GM21529 (cell line): ENCODE measurements around the gene ARL8A.
"Not testable (repeated sequence)": the region's sequence is repeated elsewhere in the genome, so short reads cannot be mapped to it uniquely, and the experiment has no call there.

Source experiments
- ATAC-seq: cut with Tn5 transposase; IDR thresholded peaks from one replicate; pipeline ENCODE4 v1.9.1; 2021; ENCODE audit not compliant: unreplicated experiment

The ARL8A gene

DNA sequence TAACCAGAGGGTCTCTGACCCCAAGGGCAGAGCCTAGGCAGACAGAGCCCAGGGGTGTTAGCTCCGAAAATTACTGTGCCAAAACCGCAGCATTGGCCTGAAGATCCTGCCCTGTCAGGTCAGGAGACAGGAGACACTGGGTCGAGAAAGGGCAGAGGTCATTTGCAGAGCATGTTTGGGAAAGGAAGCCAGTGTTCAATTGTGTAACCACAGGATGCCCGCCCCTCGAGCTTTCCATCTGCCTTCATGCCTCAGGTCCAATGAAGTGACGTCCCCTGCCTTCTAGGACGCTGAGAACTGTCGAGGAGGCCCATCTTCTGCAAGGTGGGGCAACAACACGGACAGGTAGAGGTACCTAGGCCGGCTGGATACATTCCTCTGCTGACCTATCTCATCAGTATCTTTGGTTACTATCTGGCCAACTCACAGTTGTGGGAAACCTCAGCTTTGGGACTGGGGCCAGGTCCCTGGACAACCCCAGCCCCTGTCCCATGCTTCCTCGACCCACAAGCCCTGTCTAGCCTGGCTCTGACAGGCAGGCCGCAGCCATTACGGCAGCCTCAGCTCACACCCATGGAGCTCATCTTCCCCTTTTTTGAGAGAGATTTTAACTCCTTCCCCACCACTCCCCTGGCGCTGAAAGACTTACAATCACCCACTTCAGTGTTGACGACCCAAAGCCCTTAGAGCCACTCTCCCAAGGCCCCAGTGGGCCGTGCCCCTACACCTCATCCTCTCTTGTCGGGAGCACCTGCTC is 1.3 kb downstream of the ARL8A start:
- ATAC-seq = peak; percentile 16

DNA sequence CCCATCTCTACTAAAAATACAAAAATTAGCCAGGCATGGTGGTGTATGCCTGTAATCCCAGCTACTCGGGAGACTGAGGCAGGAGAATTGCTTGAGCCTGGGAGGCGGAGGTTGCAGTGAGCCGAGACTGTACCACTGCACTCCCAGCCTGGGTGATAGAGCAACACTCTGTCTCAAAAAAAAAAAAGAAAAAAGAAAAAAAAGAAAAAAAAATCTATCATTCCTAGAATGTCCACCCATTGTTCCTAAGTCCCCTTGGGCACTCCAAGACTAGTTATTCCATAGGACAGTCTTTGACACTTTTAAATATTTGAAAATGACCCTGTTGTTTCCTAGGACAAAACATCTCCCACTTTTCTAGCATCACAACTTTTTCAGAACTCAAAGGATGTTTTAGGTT is 3.1 kb downstream of the ARL8A start:
- ATAC-seq = not testable (repeated sequence)

DNA sequence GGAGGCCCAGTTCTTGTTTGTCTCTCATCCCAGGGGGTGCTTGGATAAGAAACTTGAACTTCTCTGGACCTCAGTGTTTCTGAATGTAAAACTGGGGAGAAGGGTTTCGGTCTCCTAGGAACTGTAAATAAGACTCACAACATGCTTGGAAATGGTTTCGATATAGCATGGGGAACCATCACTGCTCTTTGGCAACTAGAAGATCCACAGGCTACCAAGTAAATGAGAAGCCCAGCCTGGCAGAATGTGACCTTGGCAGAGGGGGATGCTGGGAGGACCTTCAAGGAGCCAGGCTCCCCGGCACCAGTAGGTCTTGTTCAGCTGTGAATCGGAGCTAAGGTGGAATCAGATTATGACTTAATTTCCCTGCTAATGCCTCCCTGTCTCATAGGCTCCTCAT is 3.7 kb downstream of the ARL8A start:
- no peak for ATAC-seq

DNA sequence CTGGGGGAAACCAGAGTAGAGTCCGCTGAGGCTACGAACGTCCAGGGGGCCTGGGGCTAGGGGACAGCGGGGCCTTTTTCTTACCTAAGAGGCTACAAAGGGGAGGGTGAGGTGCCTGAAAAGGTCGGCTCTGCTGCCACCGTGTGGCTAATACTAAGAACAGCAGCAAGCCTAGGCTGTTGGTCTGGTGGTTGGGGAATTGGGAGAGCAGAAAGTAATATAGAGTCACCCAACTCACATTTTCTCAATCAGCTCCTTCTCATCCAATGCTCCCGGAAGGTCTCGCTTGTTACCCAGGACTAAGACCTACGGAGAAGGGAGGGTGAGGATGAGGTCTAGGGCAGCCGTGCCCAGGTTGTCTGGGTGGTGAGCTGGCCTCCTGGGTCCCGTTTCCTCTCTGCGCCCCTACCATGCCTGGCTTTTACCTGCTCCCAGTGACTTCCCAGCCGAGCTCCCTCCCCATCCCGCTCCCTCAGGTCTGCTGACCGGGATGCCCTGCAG is 9.3 kb downstream of the ARL8A start:
- peak; percentile 72 for ATAC-seq

GRCh38 chr1:202134645-202135172 is 9.8 kb downstream of the ARL8A start:
- ATAC-seq = no peak

DNA sequence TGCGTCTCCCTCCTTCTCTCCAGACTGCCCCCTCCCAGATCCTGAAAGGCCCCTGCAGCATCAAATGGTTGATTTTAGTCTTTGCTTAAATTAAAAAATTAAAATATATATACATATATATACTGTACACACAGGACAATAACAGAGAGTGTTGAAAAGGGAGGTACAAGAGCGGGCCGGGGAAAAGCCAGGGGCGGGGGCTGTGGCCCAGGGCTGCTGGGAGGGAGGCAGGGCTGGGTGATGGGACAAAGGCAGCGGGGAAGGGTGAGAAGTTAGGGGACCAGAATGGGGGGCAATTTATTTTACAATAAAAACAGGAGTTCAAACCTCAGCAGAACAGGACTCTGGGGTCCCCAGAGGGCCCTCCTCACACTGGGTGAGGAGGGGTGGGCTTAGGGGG is 10.5 kb downstream of the ARL8A start:
- no peak for ATAC-seq

DNA sequence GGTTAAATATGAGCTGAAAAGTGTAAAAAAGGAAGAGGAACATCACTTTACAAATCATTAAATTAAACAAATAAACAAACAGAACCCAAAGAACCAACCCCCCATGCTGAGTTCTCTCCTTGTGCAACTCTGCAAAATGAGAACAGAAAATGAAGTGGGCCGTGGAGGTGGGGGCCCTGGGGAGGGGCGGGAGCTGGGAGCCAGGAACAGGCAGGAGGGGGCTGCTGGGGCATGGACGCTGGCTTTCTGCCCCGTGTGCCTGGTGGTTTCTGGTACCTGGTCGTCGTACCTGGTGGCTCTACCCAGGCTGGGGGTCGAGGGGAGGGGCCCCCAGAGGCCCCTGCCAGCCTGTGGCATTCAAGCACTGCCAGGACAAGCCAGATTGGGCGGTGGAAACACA is 11.0 kb downstream of the ARL8A start:
- no peak for ATAC-seq

DNA sequence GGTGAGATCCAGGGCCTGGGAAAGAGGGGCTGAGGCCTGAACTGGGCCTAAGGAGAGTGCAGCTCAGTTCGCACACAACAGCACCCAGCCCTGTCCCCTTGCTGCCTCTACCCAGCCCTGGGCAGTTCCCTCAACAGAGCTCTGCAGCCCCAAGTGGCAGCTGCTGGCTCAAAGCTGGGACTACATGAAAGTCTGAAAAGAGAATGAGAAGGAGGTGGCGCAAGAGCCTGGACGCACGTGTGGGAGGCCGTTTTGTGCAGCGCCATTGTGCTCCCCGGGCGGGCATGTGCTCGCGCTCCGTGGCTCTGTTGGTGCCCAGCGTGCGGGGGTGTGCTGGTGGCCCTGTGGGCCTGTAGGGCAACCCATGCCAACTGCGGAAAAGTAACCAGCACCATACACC is 11.5 kb downstream of the ARL8A start:
- no peak for ATAC-seq

- ATAC-seq = no peak
Measured at GRCh38 chr1:202131956-202132821, 12.3 kb downstream of the ARL8A start.

GRCh38 chr1:202130816-202131522 is 13.6 kb downstream of the ARL8A start:
- ATAC-seq = no peak

- ATAC-seq = no peak
Measured at GRCh38 chr1:202130297-202130721, 14.2 kb downstream of the ARL8A start.

DNA sequence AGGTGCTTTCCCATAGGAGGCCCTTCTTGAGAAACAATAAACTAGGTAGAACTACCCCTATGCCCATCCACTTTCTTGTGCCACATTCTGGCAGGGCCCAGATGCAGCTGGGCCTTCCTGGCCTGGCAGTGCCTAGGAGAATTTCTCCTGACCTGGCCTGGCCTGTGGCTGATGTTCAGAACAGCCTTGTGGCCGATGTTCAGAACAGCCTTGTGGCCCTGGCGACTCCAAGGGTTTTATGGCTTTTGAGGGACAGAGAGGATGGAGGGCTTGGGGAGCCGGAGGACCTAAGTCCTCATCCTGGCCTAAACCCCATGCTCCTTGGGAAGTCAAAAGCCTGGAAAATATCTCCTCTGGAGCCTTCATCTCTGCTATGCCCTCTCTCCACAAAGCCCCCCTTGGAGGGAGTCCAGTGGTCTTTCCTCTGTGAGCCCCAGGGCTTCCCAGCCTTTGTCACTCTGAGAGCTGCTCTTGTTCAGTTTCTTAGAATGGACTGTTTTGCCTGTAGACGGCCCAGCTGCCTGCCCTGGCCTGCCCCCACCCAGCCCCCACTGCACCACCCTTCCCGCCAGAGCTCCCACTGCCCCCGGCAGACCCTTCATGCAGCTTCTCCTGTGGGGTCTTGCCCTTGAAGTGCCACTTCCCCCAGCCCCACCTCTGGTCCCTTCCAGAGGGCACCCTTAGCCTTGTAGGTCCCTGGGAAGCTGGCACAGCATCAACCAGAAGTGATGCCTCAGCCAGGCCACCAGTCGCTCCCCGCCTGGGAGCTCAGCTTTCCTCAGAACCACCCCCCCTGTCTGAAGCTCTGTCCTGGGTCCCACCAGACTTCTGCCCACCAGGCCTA is 14.9 kb downstream of the ARL8A start:
- no peak for ATAC-seq

GRCh38 chr1:202127836-202128622 is 16.5 kb downstream of the ARL8A start:
- no peak for ATAC-seq

GRCh38 chr1:202127061-202127460 is 17.5 kb downstream of the ARL8A start:
- no peak for ATAC-seq

DNA sequence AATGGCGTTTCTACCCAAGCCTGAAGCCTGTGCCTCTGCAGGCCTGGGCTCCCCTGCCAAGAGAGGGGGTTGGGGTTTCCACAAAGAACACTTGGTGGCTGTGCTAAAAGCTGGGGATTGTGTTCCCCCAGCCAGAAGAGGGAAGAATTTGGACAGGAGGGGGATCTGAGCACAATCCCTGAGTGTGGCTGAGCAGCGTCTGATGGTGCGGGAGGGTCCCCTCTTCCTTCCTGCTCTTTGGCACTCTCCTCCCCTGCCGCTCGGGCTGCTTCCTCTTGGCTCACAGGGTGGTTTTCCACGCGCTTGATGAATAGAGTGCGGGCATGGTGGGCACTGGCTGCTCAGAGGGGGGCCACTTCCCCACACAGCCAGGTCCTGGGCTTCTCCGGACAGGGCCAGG is 18.1 kb downstream of the ARL8A start:
- ATAC-seq = no peak

DNA sequence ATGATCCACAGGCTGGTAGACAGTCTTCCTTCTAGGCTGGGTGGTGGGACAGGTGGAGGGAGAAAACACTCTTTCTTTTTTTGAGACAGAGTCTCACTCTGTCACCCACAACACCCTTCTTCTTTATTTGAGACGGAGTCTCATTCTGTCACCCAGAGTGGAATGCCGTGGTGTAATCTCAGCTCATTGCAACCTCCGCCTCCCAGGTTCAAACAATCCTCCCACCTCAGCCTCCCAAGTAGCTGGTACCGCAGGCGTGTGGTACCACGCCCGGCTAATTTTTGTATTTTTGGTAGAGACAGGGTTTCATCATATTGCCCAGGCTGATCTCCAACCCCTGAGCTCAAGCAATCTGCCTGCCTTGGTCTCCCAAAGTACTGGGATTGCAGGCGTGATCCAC is 18.9 kb downstream of the ARL8A start:
- no peak for ATAC-seq

- no peak for ATAC-seq
Measured at GRCh38 chr1:202124142-202124541, 20.4 kb downstream of the ARL8A start.

GRCh38 chr1:202123336-202123813 is 21.2 kb downstream of the ARL8A start:
- no peak for ATAC-seq

- ATAC-seq = no peak
Measured at GRCh38 chr1:202122639-202123335, 21.8 kb downstream of the ARL8A start, which contains the start of gene GPR37L1. Gene GPR37L1, plus strand, starts transcription at chr1:202122917. Its CDS starts 47 bp downstream, at chr1:202122964.
